ENCODE data around the gene SNRNP27. TPM values are rescaled to one million over a fixed set of nuclear protein-coding genes. Genes with fewer than 3 reads are reported as not detected.

The SNRNP27 gene
- total and polyA plus RNA-seq, 2 of the 8 experiments (the other 6 are each of a cell fraction or from before 2014, with no cell fraction given): 11.1 to 40.5 TPM

- H4K5ac ChIP-seq (ENCODE audit: insufficient read length, low read depth, low read length): no peak overlapping the region
- H2BK20ac ChIP-seq (ENCODE audit: low read length): no peak overlapping the region
- H4K8ac ChIP-seq (ENCODE audit: extremely low read depth, insufficient read depth, low read length): no peak overlapping the region
- no peak overlapping the region for H3K27ac ChIP-seq (ENCODE audit: low read depth, low read length)
- no peak overlapping the region for H3K4ac ChIP-seq (replicated peaks; ENCODE audit: insufficient read length, low read depth, low read length)
- H3K27me3 ChIP-seq (replicated peaks in 1 of 4; ENCODE audit: control insufficient read depth in 3 of 4, extremely low read depth in 1 of 4, insufficient read depth in 3 of 4, low read length in 3 of 4): no peaks in the 10 kb centered on the region
- FAIRE-seq: no peak
- H3K14ac ChIP-seq (ENCODE audit: insufficient read length): no peak overlapping the region
- no peak overlapping the region for H3K56ac ChIP-seq (replicated peaks; ENCODE audit: insufficient read length, low read depth, low read length)
- 95% methylated on average over 5 of the region's 5 CpGs; no CpG with 5 or more reads in 1 of the 2 experiments for WGBS, 2 experiments (ENCODE audit: extremely low coverage in 1 of 2, insufficient coverage in 1 of 2, insufficient read length in 1 of 2, insufficient replicate concordance in 2 of 2, low coverage in 1 of 2, low lambda C conversion rate in 2 of 2, missing lambda C conversion rate in 1 of 2)
- no peak overlapping the region for H3K23ac ChIP-seq (ENCODE audit: insufficient read length)
- H2AFZ ChIP-seq (ENCODE audit: low read length): no peak overlapping the region
- no peak overlapping the region for H2BK15ac ChIP-seq (ENCODE audit: low read length)
- no peak overlapping the region for H2BK5ac ChIP-seq (ENCODE audit: low read depth, low read length)
- H3K4me1 ChIP-seq (replicated peaks in 1 of 4; ENCODE audit: control insufficient read depth in 3 of 4, insufficient read depth in 4 of 4, low read length in 3 of 4): no peaks in the 10 kb centered on the region
- peaks cover 7 to 58% (median 29%) of the 10 kb centered on the region in 4 experiments for H3K36me3 ChIP-seq (ENCODE audit: control insufficient read depth in 2 of 4, insufficient read depth in 4 of 4, low read length in 3 of 4)
- H3K4me3 ChIP-seq (ENCODE audit: extremely low read depth in 1 of 4, insufficient read depth in 2 of 4, low read depth in 3 of 4, low read length in 4 of 4): no peak overlapping the region
- H2BK120ac ChIP-seq (replicated peaks; ENCODE audit: low read depth, low read length): no peak overlapping the region
- H3K18ac ChIP-seq (ENCODE audit: extremely low read depth, low read length): no peak overlapping the region
- no peak for DNase-seq (ENCODE audit: low read depth in 1 of 2, low spot score in 2 of 2)
- H4K91ac ChIP-seq (replicated peaks; ENCODE audit: insufficient read length, low read length): no peak overlapping the region
- H3K79me1 ChIP-seq (ENCODE audit: low read depth, low read length): no peaks in the 10 kb centered on the region
- H3K4me2 ChIP-seq (ENCODE audit: insufficient read depth in 1 of 2, low read depth in 2 of 2, low read length in 2 of 2): no peak overlapping the region
- no peak overlapping the region for H2BK12ac ChIP-seq (ENCODE audit: low read depth, low read length)
- H4K20me1 ChIP-seq (replicated peaks in 1 of 2; ENCODE audit: control insufficient read depth in 1 of 2, insufficient read depth in 2 of 2, low read length in 2 of 2): peaks cover 0 to 2% of the 10 kb centered on the region in 2 experiments
- H3K79me2 ChIP-seq (ENCODE audit: control insufficient read depth in 1 of 2, insufficient read depth in 2 of 2, low read length in 2 of 2): no peaks in the 10 kb centered on the region
- TF ChIP-seq SAP30 (IDR thresholded peaks at IDR 0.05; ENCODE audit: insufficient read depth, insufficient replicate concordance, low read length): no peak
- no peak for TF ChIP-seq CBX8 (IDR thresholded peaks at IDR 0.05; ENCODE audit: borderline replicate concordance, low read depth, low read length)
- TF ChIP-seq PHF8 (conservative IDR thresholded peaks at IDR 0.05; ENCODE audit: low read depth, low read length): no peak
- no peak for TF ChIP-seq TAF1 (IDR thresholded peaks at IDR 0.05; ENCODE audit: low read depth, low read length)
- no peak for TF ChIP-seq SIRT6 (IDR thresholded peaks at IDR 0.05; ENCODE audit: low read length)
- no peak for TF ChIP-seq CREB1 (IDR thresholded peaks at IDR 0.05)
- TF ChIP-seq SP4 (IDR thresholded peaks at IDR 0.05; ENCODE audit: low read length): no peak
- no peak for TF ChIP-seq BACH1 (IDR thresholded peaks at IDR 0.05; ENCODE audit: low read length)
- TF ChIP-seq KDM1A (IDR thresholded peaks at IDR 0.05; ENCODE audit: borderline replicate concordance, low read length): no peak
- TF ChIP-seq MAX (IDR thresholded peaks at IDR 0.05): no peak
- no peaks in the 10 kb centered on the region for H3K9me3 ChIP-seq (ENCODE audit: insufficient read depth in 2 of 2, low read depth in 1 of 2, low read length in 1 of 2)
- no peak overlapping the region for H2AK5ac ChIP-seq (ENCODE audit: low read depth, low read length)
- POLR2A ChIA-PET (ENCODE audit: partially characterized antibody): interaction anchor here (0.6 kb wide), 1 partner anchor 819 kb away, joined by 3 read pairs; no protein-coding TSS in a partner anchor
- no peak overlapping the region for H3K9ac ChIP-seq (replicated peaks in 1 of 4; ENCODE audit: extremely low read depth in 1 of 4, low read depth in 3 of 4, low read length in 3 of 4)
- no peaks in the 10 kb centered on the region for H3K23me2 ChIP-seq (ENCODE audit: low read depth, low read length)
- CTCF ChIA-PET (ENCODE audit: partially characterized antibody): interaction anchor here (1.1 to 1.2 kb wide), 2 partner anchors 31 to 124 kb away, joined by 3 to 4 read pairs; no protein-coding TSS in a partner anchor
Observed at GRCh38 chr2:69847068-69847828, 46.5 kb upstream of the SNRNP27 start.

Measured in H1 (cell line).